ENCODE measurements around the gene SLC25A15. TPM values are rescaled to one million over a fixed set of nuclear protein-coding genes. Genes with fewer than 3 reads are reported as not detected.
"Not testable (repeated sequence)": the region's sequence is repeated elsewhere in the genome, so short reads cannot be mapped to it uniquely, and the experiment has no call there.

The SLC25A15 gene
- total RNA-seq, 2 donors from 2014 or later = 6.8 to 14.5 TPM

GRCh38 chr13:40814803-40815202 is 25.4 kb downstream of the SLC25A15 start:
- intact Hi-C loops (cut with DNase I) = no loop called here
- no peak for TF ChIP-seq CTCF (IDR thresholded peaks at IDR 0.05)

GRCh38 chr13:40818926-40819325 is 29.5 kb downstream of the SLC25A15 start:
- no peaks in the 10 kb centered on the region for H3K36me3 ChIP-seq
- intact Hi-C loops (cut with DNase I) = no loop called here
- no peak overlapping the region for H3K4me3 ChIP-seq
- no peak for DNase-seq
- H3K27me3 ChIP-seq = no peaks in the 10 kb centered on the region
- no peaks in the 10 kb centered on the region for H3K9me3 ChIP-seq
- no peak for TF ChIP-seq CTCF (IDR thresholded peaks at IDR 0.05)
- H3K4me1 ChIP-seq = no peaks in the 10 kb centered on the region
- H3K9ac ChIP-seq (ENCODE audit: low read depth in 2 of 2, low read length in 2 of 2) = no peak overlapping the region
- no peak overlapping the region for H3K27ac ChIP-seq

More at GRCh38 chr13:40814803-40815202, 25.4 kb downstream of the SLC25A15 start:
- Histone ChIP-seq H3K27ac (no peak overlapping the region), H3K4me1 (no peaks in the 10 kb centered on the region), H3K36me3 (no peaks in the 10 kb centered on the region), H3K27me3 (no peaks in the 10 kb centered on the region), H3K9me3 (no peaks in the 10 kb centered on the region), H3K9ac (ENCODE audit: low read depth in 2 of 2, low read length in 2 of 2) (no peak overlapping the region), H3K4me3 (no peak overlapping the region)
- DNase-seq = no peak

GRCh38 chr13:40819797-40820315 is 30.4 kb downstream of the SLC25A15 start:
- no peak overlapping the region for H3K4me3 ChIP-seq
- H3K4me1 ChIP-seq = no peaks in the 10 kb centered on the region
- H3K9me3 ChIP-seq = no peaks in the 10 kb centered on the region
- intact Hi-C loops (cut with DNase I) = no loop called here
- H3K9ac ChIP-seq (ENCODE audit: low read depth in 2 of 2, low read length in 2 of 2) = no peak overlapping the region
- H3K36me3 ChIP-seq = no peaks in the 10 kb centered on the region
- no peak for TF ChIP-seq CTCF (IDR thresholded peaks at IDR 0.05)
- H3K27ac ChIP-seq = no peak overlapping the region
- H3K27me3 ChIP-seq = no peaks in the 10 kb centered on the region
- no peak for DNase-seq

- intact Hi-C loops (cut with DNase I); H3K36me3 ChIP-seq; H3K4me3 ChIP-seq; H3K4me1 ChIP-seq; H3K9ac ChIP-seq (ENCODE audit: low read depth in 2 of 2, low read length in 2 of 2); H3K27ac ChIP-seq; H3K9me3 ChIP-seq; DNase-seq; H3K27me3 ChIP-seq: not testable (repeated sequence)
Measured at GRCh38 chr13:40839725-40840124, 50.3 kb downstream of the SLC25A15 start.

GRCh38 chr13:40840955-40841354 is 51.5 kb downstream of the SLC25A15 start:
- H3K27ac ChIP-seq; DNase-seq; H3K27me3 ChIP-seq; H3K4me1 ChIP-seq; H3K9ac ChIP-seq (ENCODE audit: low read depth in 2 of 2, low read length in 2 of 2); H3K36me3 ChIP-seq; intact Hi-C loops (cut with DNase I); H3K9me3 ChIP-seq; H3K4me3 ChIP-seq: not testable (repeated sequence)

Small RNA genes lying within 50 kb of the gene (microRNA-seq; reads per million reads assigned to microRNA genes)
- gene MIR621 = not detected

Other genes starting within 250 kb of the SLC25A15 start
- 10 to 100 TPM; 15.7 to 26.4 TPM for gene FOXO1, start 123.0 kb upstream of the SLC25A15 start, total RNA-seq
- 10 to 100 TPM; 18.1 to 21.7 TPM for gene MRPS31, start 18.4 kb upstream of the SLC25A15 start, total RNA-seq
- gene ELF1, start 229.7 kb downstream of the SLC25A15 start, total RNA-seq = 100 to 1,000 TPM in 1 of 2 donors, 10 to 100 TPM in 1; 72.2 to 120 TPM

Measured in colonic mucosa (tissue), 4 donors.